ENCODE results near the gene TNIP2.
A peak's percentile ranks its signal among the peaks of the same experiment; 100 is the strongest.
"Not testable (repeated sequence)": the region's sequence is repeated elsewhere in the genome, so short reads cannot be mapped to it uniquely, and the experiment has no call there.

Gene TNIP2

DNA sequence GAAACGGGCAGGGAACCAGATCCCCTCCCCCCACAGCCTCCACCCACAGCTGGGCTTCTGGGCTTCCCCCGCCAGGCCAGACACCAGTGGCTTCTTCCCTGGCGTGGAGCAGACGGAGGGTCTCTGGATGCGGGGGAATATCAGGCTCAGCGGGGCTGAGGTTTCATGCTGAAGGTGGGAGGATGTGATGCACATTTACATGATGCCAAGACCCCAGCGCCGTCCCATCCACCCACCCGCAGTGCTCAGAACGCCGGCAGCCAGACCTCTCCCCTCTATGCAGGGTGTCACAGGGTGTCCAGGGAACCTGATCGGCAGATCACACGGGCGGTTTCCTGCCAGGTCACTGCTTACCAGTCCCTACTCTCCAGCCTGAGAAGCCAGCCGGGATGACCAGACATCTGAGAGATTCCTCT lies 12.8 kb upstream of the TNIP2 start:
- peak; percentile 24 for DNase-seq (ENCODE audit: low spot score)

DNA sequence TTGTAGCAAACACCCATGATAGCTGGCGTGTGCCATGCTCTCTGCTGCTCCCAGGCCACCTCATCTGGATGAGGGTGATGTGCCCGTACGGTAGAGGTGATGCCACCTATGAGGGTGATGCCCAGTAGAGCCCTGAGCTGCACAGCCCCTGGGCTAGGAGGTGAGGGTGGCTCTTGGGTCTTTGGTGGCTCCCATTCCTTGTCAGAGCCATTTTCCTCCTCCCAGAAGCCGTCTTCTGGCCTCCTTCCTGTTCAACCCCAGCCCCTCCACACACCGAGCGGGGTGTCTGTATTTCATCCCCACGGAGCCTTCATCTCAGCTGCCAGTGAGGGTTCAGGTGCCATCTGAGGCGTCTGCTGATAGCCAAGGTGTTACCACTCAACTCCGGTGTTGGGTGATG lies 12.0 kb upstream of the TNIP2 start:
- peak; percentile 16 for DNase-seq (ENCODE audit: low spot score)

DNA sequence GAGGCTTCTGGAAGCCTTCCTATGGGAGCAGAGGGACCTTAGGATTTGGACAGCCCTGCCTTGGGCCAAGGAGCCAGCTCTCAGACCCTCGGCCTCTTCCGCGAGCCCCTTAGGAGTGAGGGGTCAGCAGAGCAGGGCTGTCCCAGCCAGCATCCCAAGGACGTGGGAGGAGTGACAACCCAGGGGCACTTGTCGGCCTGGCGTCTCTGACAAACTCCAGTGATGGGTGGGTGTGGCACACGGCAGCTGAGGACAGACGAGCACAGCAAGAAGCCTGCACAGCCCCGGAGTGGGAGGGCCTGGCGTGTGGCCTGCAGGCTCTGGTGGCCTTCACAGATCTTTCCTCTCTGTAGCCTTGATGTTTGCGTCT lies 11.6 kb upstream of the TNIP2 start:
- DNase-seq (ENCODE audit: low spot score): peak; percentile 21

DNA sequence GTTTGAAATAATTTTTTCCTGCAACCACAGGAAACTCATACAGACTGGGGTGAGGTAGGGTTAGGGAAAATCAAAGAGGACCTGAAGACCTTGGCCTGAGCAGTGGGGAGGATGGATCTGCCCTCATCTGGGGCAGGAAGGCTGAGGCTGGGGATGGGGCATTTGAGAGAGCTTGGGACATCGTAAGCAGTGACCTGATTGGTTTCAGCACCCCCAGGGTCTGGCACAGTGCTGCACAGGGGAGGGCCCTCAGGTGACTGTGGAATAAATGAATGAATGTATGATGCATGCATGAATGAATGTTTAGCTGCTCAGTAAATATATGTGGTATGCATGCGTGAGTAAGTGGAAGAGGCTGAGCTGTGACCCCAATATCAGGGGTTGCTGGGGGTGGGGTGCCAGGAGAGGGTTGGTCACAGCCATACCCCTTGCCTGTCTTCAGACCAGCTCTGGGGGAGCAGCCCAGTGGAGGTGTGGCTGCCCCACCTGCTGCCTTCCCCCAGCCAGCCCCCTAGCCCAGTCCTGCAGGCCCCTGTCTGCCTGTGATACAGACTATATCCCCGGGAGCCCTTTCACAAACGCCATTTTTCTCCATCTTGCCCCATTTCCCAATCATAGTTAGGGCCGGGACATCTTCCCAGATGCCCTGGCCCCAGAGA lies 11.0 kb upstream of the TNIP2 start:
- DNase-seq (ENCODE audit: low spot score): peak; percentile 16

DNA sequence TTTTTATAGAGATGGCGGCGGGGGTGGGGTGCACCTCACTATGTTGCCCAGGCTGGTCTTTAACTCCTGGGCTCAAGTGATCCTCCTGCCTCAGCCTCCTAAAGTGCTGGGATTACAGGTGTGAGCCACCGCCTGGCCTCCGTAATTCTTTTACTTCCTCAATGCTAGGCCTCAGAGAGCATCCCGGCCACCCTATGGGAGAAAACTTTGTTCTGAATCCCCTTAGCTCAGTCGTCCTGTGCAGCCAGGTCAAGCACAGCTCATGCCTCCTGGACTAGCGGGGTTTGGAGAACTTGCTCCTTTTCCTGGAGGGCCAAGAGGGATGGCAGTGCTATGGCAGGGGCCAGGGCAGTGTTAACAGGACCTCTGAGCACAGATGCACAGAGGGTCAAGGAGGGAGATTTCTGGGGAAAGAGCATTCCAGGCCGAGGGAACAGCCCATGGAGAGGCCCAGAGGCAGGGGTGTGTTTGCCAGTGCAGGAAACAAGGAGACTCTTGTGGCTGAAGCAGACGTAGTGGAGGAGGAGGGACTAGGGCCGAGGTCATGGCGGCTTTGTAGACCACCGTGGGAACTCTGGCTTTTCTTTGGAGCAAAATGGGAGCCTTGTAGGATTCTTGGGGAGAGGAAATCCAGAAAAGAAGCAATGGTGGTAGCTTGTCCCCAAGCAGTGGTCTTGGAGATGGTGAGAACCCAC lies 9.8 kb upstream of the TNIP2 start:
- peak; percentile 17 for DNase-seq (ENCODE audit: low spot score)

DNA sequence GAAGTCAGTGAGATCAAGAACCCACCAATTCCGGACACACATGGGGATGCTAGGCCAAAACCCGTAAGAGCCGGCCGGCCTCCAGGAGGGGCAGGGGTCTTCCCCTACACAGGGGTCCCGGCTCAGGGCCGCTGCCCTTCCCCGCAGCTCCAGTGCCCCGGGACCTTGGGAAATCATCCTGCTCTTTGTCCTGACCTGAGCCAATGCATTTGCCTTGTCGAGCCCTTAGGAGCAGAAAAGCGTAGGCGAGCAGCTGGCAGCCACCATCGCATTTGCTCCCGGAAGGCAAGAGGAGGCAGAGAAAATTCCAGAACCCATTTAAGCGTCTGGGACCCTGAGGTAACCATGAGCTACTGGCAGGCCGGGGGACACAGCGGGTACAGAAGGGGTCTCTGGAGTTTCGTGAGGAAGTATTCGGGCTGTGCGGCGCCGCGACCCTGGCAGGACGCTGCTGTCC lies 7.4 kb upstream of the TNIP2 start:
- peak; percentile 14 for DNase-seq (ENCODE audit: low spot score)

DNA sequence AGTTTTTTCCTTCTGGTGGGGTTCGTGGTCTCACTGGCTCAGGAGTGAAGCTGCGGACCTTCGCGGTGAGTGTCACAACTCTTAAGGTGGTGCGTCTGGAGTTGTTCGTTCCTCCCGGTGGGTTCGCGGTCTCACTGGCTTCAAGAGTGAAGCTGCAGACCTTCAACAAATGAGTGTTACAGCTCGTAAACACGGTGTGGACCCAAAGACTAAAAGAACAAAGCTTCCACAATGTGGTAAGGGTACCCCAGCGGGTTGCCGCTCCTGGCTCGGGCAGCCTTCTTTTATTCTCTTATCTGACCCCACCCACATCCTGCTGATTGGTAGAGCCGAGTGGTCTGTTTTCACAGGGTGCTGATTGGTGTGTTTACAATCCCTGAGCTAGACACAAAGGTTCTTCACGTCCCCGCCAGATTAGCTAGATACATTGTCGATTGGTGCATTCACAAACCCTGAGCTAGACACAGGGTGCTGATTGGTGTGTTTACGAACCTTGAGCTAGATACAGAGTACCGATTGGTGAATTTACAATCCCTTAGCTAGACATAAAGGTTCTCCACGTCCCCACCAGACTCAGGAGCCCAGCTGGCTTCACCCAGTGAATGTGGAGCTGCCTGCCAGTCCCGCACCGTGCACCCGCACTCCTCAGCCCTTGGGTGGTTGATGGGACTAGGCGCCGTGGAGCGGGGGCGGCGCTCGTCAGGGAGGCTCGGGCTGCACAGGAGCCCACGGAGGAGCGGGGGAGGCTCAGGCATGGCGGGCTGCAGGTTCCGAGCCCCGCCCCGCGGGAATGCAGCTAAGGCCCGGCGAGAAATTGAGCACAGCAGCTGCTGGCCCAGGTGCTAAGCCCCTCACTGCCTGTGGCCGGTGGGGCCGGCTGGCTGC lies 6.6 kb upstream of the TNIP2 start:
- not testable (repeated sequence) for DNase-seq (ENCODE audit: low spot score)

DNA sequence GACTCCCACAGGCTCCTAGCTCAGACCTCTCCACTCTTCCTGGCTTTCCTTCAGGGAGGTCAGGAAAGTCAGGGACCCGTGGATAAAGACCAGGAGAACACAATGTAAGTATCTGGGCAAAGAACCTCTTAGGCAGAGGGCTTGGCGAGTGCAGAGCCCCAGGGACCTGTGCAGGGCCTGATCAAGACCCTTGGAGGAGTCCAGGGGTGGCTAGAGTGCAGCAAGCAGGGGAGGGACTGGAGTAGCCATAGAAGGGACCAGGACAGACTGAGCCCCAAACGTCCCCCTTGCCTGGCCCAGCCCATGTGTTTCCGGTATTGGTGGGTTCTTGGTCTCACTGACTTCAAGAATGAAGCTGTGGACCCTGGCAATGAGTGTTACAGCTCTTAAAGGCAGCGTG lies 5.9 kb upstream of the TNIP2 start:
- peak; percentile 13 for DNase-seq (ENCODE audit: low spot score)

DNA sequence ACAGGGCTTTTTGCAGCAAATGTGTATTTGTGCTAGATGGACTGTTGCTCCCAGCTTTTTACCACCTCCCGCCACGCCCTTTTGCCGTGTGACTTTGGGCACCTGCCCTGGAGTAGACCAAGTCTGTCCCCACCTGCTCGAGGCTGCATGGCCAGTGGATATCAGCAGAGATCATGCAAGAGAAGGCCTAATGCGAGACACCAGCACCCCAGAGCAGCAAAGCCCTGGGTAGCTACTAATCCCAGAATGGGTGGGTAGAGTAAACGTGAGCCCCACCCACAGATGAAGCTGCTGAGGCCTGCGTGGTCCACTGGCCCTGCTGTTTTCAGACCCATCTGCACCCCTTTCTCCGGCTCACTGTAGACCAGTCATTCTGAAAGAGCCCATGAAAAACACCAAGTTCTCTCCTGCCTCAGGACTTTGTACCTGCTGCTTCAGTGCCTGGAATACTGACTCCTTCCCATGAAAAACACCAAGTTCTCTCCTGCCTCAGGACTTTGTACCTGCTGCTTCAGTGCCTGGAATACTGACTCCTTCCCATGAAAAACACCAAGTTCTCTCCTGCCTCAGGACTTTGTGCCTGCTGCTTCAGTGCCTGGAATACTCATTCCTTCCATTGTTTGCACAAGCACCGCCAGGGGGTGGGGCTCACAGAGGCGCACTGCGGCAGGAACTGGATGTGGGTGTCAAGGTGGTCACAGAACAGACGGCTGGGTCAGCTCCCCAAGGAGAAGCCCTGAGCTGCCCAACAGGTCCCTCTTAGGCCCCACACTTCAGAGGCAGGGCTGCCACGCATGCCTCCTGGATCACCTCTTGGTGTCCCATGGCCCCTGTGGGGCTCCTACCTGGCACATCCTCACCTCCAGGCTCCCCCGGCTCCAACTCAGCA lies 5.1 kb upstream of the TNIP2 start:
- DNase-seq (ENCODE audit: low spot score): peak; percentile 13

DNA sequence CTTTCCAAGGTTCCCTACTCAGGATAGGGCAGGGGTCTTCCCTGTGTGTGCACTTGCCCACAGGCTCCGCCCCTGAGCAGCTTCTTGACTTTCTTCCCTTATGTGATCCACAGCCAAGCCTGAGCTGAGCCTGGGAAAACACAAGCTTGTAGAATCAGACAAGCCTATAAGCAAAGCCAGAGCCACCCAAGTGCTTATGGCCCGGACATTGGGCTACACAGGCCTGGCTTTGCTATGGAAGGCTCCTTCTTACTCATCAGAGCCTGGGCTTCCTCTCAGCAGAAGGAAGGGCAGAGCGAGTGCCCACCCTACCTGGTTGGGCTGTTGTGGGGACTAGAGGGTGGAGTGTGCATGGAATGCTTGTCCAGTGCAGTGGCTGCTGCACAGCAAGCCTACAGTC lies 1.3 kb upstream of the TNIP2 start:
- DNase-seq (ENCODE audit: low spot score): peak; percentile 19

DNA sequence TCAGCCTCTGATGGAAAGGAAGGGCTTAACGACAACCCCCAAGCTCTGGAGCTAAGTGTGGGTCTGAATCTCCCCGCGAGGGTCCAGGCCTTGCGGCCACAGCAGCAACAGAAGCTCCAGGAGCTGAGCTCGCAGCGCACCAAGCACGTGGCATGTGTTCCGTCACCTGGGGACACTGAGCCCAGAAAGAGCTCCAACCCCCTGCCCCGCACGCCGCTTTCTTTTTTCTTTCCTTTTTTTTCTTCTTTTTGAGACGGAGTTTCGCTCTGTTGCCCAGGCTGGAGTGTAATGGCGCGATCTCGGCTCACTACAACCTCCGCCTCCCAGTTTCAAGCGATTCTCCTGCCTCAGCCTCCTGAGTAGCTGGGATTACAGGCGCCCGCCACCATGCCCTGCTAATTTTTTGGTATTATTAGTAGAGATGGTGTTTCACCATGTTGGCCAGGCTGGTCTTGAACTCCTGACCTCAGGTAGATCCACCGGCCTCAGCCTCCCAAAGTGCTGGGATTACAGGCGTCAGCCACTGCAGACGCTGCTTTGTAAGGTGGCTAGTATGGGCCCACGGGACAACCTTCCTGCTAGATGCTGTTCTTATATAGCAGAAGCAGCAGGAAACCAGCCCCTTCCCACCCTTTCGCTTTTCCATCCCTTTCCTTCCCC lies 685 bp upstream of the TNIP2 start:
- peak; percentile 20 for DNase-seq (ENCODE audit: low spot score)

DNA sequence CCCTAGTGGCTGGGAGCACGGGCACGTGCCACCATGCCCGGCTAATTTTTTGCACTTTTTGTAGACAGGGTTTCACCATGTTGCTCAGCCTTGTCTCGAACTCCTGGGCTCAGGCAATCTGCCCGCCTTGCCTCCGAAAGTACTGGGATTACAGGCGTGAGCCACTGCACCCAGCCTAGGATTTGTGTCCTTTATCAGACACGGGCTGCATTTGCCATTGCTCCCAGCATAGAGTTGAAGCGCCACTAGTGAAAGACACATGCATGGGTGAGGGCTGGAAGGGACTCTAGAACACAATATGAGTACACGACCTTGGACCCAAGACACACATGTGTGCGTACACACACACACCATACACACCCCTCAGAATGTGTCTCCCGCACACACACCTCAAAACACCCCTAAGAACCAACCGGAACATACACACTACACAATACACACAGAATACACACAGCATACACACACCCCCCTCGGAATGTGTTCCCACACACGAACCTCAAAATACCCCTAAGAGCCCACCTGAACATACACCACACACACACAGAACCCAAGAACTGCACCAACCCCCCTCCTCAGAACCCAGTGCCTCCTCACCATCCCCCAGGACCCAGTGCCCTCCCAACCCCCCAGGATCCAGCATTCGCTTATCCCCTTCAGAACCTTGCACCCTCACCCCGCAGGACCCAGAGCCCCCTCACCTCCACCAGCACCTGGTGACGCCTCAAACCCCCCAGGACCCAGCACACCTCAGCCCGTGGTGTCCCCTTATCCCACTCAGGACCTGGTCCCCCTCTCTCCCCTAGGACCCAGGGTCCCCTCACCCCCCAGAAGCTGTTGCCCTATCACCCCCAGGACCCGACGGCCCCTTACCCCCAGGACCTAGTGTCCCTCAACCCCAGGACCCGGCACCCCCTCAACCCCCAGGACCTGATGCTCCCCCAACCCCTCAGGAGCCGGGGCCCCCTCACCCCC lies 1.0 kb downstream of the TNIP2 start:
- DNase-seq (ENCODE audit: low spot score): peak; percentile 38

DNA sequence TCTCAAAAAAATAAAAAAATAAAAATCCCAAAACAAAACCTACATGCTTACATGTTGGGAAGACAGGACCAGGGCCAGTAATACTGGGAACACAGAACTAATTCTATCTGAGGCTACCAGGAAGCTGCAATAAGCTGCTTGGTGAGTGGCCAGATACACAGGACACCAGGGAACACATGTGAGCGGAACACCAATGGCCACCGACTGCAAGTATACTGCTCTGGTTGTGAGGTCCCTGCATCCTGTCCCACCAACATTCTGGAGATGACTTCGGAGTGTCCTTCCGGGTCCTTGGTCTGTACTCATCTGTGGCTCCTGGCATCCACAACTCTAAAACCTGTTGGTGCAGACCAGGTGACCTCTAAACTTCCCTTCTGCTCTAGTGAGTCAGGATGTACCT lies 2.7 kb downstream of the TNIP2 start:
- peak; percentile 10 for DNase-seq (ENCODE audit: low spot score)

DNA sequence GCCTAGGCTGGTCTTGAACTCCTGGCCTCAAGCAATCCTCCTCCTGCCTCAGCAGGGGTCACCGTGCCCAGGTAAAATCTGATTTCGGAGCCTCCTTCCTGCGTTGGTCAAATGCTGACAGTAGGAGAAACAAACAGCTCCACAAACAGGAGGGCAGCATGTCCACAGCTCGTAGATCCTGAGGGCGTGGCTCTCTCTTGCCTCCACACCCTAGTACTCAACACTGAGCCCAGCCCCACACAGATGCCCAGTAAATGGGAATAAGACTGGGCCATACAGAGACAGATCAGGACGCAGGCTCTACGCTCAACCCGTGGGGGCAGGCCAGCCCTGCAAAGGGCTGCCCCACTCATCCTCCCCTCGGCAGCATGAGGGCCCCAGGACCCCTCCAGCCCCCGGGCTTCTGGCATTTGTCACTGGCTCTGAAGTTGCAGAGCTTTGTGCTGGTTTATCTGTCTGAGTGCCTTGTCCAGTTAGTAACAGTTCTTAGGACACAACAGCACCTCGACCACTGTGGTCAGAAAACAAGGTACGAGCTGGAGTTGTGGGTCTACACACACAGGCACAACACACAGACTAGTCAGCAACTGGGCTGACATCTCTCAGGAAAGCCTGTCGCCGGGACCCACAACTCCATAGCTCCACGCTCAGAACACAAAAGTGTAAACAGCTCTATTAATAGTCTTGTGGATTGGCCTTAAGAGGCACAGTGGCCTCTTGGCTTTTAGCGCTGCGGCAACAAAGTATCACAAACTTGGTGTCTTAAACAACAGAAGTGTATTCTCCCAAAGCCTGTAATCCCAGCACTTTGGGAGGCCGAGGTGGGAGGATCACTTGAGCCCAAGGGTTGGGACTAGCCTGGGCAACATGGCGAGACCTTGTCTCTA lies 5.2 kb downstream of the TNIP2 start:
- DNase-seq (ENCODE audit: low spot score): peak; percentile 19

DNA sequence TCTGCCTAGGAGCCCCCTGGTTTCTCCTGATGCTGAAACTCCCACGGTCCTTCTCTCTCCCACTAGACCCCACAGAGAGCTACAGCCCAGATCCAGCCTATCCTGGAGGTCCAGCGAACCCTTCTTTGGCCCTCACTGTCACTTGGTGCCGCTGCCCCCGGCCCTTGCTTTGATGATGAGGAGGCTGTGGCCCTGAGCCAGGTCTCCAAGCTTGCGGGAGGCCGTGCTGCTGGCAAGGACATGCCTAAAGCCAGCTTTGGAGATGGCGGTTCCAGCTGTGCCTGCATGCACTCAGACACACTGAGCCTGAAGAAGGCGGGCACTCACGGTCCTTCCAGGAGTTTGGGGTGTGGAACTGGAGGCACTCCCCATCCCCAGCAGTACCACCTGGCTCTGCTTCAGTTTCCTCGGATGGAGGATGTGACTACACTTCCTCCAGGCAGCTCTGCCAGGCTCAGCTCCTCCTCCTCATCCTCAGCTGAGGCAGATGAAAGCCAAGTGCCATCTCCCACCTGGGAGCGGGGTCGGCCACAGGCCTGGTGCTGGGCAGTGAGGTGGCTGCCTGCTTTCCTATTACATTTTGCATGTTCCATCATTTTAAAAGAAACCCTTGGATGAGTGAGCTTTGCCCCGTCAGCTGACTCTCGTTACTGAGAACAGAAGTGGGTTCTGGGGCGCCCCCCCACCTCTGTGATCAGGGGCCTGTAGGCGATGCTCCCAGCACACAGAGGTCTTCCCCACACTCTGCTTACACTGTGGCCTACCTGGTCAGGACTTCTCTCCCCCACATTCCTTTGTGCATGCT lies 9.0 kb downstream of the TNIP2 start:
- peak; percentile 15 for DNase-seq (ENCODE audit: low spot score)

DNA sequence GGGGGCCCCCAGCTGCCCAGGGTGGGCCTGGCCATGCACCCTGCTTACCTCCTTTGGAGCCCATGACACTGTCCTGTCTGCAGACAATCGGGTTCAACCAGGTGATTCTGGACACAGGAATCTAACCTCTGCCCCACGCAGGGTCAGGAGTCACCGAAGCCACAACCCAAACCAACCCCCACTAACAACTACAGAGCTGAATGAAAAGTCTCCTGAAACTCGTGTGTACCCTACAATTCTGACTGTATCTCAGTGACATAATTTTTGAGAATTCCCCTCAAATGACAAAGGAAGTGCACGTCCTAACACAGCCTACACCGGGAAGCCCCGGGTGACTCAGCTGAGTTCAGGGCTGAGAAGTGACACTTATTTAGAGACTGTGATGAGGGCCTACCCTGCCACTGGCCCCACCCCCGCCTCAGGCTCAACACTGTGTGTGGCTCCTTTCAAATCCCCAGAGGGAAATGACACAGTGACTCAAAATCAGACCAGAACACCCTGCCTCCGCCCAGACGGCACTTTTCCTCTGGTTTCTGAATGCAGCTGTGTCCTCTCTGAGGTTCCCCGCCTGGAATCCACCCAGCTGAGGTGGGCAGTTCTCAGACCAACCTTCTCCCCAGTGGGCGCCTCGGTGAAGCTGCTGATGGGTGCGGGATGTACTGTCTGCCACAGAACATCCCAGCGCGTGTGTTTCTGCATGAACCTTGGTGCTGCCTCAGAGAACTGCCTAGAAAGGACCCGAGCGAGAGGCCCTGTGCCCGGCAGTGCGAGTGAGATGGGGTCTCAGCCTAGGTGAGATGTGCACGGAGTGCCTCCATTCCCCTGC lies 9.9 kb downstream of the TNIP2 start:
- peak; percentile 15 for DNase-seq (ENCODE audit: low spot score)

DNA sequence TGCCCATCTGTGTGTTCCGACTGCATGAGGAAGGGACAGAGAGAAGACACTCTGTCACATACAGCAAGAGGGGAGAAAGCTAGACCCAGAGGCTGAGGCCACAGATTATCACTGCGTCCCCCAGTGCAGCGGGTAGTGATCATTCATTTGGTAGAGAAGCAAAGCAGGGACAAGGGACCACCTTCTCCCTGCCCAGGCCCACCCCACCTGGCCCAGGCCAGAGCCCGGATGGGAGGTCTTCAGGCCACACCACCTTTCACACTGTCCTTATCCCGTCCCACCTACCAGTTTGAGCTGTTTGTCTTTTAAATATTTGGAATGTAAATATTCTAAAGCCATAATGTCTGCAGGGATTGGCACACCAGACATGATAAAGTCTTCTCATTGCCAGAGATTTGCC lies 10.6 kb downstream of the TNIP2 start:
- DNase-seq (ENCODE audit: low spot score): peak; percentile 7

Measured in D341Med (cell line).